ENCODE data around the gene FXYD6.

Gene FXYD6

GRCh38 chr11:117861151-117862018, 15.1 kb downstream of the FXYD6 start:
- no peak for TF ChIP-seq ZNF274 (IDR thresholded peaks at IDR 0.05; ENCODE audit: low read depth, low read length)
- no peak overlapping the region for H3K4me3 ChIP-seq (ENCODE audit: low read length)

DNA sequence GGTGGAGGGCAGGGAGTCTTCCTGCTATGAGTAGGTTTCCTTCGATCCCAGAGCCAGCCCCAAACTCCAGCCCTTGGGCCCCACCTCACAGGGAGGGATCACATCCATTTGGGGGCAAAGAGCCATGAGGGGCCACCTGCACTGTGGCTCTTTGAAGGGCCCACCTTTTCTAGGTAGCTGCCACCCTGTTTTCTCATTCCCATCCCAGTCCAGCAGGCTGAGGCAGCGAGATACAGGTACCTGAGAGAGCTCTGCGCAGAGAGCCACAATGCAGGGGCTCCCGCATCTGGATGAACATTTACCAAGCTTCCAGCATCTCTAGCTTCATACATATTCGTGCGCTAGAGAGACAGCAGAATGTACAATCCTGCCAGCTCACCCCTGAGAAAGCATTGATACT, 16.3 kb downstream of the FXYD6 start:
- no peak overlapping the region for H3K4me3 ChIP-seq (ENCODE audit: low read length)
- no peak for TF ChIP-seq ZNF274 (IDR thresholded peaks at IDR 0.05; ENCODE audit: low read depth, low read length)

- no peak overlapping the region for H3K4me3 ChIP-seq (ENCODE audit: low read length)
- no peak for TF ChIP-seq ZNF274 (IDR thresholded peaks at IDR 0.05; ENCODE audit: low read depth, low read length)
These were observed 16.9 kb downstream of the FXYD6 start for GRCh38 chr11:117859488-117860112.

- TF ChIP-seq ZNF274 (IDR thresholded peaks at IDR 0.05; ENCODE audit: low read depth, low read length) = no peak
- no peak overlapping the region for H3K4me3 ChIP-seq (ENCODE audit: low read length)
These were observed 17.4 kb downstream of the FXYD6 start for GRCh38 chr11:117859061-117859460.

- H3K4me3 ChIP-seq (ENCODE audit: low read length) = no peak overlapping the region
- TF ChIP-seq ZNF274 (IDR thresholded peaks at IDR 0.05; ENCODE audit: low read depth, low read length) = no peak
These were observed 18.6 kb downstream of the FXYD6 start for GRCh38 chr11:117857734-117858414.

- no peak for TF ChIP-seq ZNF274 (IDR thresholded peaks at IDR 0.05; ENCODE audit: low read depth, low read length)
- H3K4me3 ChIP-seq (ENCODE audit: low read length) = no peak overlapping the region
These were observed 20.4 kb downstream of the FXYD6 start for GRCh38 chr11:117855912-117856651.

- no peak overlapping the region for H3K4me3 ChIP-seq (ENCODE audit: low read length)
- no peak for TF ChIP-seq ZNF274 (IDR thresholded peaks at IDR 0.05; ENCODE audit: low read depth, low read length)
These were observed 21.1 kb downstream of the FXYD6 start for GRCh38 chr11:117855186-117855845.

DNA sequence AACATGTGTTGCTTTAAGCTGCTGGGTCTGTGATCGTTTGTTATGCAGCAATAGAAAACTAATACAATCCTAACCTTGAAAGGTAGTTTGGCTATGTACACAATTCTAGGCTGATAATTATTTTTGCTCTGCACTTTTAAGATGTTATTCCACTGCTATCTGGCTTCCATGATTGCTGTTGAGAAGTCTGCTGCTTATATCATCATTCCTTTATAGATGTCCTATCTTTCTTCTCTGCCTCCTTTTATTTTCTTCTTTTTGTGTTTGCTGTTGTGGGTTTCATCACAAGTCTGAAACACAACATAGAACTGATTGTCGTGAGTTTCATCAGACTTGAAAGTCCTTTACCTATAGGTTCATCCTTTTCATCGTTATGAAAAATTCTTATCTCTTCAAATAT, 24.1 kb downstream of the FXYD6 start:
- H3K4me3 ChIP-seq (ENCODE audit: low read length) = no peak overlapping the region
- TF ChIP-seq ZNF274 (IDR thresholded peaks at IDR 0.05; ENCODE audit: low read depth, low read length) = no peak

GRCh38 chr11:117851852-117852251, 24.6 kb downstream of the FXYD6 start:
- TF ChIP-seq ZNF274 (IDR thresholded peaks at IDR 0.05; ENCODE audit: low read depth, low read length) = no peak
- H3K4me3 ChIP-seq (ENCODE audit: low read length) = no peak overlapping the region

GRCh38 chr11:117851106-117851505, 25.4 kb downstream of the FXYD6 start:
- H3K4me3 ChIP-seq (ENCODE audit: low read length) = no peak overlapping the region
- no peak for TF ChIP-seq ZNF274 (IDR thresholded peaks at IDR 0.05; ENCODE audit: low read depth, low read length)

GRCh38 chr11:117849781-117850414, 26.6 kb downstream of the FXYD6 start:
- no peak overlapping the region for H3K4me3 ChIP-seq (ENCODE audit: low read length)
- no peak for TF ChIP-seq ZNF274 (IDR thresholded peaks at IDR 0.05; ENCODE audit: low read depth, low read length)

DNA sequence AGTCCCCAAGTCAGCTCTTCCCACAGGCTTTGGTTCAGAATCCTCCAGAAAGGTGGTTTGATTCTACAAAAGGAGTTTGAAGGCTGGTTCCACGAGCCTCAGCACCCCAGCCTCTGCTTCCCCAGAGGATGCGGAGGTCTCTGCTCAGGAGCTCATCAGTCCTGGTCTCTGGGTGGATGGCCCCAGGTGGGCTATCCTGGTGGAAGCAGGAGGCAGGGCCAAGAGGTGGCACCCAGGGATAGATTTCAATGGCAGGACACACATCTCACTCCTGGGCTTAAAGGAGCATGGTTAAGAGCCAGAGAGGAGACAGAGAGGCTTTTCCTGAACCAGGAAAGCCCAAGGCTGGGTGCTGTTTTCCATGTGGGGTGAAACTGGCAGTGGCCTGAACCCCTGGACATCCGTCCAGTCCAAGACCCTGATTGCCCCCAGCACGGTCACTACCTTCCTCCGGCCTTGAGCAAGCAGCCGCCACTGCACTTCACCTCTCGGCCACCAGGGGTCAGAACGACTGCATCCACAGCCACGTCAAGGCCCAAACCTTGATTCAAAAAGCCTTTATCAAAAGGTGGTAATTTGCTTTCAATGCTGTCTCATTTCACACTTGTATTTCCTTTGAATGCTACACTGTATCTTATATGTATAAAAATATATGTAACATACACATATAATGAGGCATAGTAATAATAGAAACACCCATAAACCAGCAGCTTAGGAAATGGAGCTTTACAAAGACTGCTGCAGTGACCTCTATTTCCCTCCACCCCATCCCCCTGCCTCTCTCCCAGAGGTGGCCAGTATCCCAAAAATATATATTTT, 32.6 kb downstream of the FXYD6 start:
- H3K4me3 ChIP-seq (ENCODE audit: low read length) = no peak overlapping the region
- TF ChIP-seq ZNF274 (IDR thresholded peaks at IDR 0.05; ENCODE audit: low read depth, low read length) = no peak

Data from GM08714 (cell line).